Stimulated activated CD4-positive, alpha-beta T cell treated with anti-CD3 and anti-CD28 coated beads, Interleukin-1b, Interleukin-23, amount 100 ng/mL, for 1 hour (primary cell): ENCODE measurements around the gene FFAR2.
"Not testable (repeated sequence)": the region's sequence is repeated elsewhere in the genome, so short reads cannot be mapped to it uniquely, and the experiment has no call there.

Experiments
- DNase-seq, 2 donors: peaks; one replicate each; pipeline ENCODE4 v3.0.0-alpha.2; 2020; ENCODE audit warnings: low read depth in 2 of 2

The FFAR2 gene

DNA sequence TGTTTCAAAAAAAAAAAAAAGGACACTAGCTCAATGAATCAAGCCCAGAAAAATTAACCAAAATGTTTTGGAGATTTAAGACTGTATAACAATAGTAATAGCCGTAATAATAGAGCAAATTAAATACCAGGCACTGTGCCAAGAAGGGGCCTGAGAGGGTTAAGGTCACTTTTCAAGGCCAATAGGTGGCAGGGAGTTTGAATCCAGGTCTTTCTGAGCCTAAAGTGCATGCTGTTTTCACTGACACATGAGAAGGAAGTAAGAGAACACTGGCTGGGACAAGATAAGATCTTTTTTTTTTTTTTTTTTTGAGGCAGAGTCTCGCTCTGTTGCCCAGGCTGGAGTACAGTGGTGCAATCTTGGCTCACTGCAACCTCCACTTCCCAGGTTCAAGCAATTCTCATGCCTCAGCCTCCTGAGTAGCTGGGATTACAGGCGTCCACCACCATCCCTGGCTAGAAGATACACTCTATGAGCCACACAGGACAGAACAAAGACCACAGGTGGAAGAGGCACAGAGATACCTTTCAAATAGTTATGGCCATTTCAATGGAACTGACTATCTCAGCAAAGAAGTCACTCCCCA is 7.7 kb downstream of the FFAR2 start:
- no peak for DNase-seq

DNA sequence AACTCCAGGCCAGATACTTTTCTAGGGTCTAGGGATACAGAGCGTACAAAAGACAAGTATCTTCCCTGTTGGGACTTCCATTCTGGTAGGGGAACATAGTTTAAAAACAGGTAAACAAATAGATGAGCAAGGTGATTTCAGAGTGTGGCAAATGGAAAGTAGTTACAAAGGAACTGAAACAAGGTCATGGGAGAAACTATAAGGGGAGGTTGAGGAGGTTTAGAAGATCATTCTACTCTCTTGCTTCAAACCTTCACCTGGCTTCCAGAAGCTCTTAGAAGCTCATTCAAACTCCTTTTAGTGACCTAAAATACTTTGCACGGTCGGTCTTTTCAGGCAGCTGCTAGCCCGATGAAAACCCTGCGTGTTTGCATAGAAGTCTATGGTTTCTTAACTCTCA is 9.1 kb downstream of the FFAR2 start:
- DNase-seq = no peak

DNA sequence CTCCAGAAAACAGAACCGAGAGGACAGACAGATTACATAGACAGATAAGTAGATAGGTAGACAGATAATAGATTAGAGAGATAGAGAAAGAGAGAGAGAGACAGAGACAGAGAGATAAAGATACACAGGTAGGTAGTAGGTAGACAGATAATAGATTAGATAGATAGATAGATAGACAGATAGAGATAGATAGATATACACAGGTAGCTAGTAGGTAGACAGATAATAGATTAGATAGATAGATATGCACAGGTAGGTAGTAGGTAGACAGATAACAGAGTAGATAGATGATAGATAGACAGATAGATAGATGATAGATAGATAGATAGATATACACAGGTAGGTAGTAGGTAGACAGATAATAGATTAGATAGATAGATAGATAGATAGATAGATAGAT is 10.1 kb downstream of the FFAR2 start:
- no peak for DNase-seq

DNA sequence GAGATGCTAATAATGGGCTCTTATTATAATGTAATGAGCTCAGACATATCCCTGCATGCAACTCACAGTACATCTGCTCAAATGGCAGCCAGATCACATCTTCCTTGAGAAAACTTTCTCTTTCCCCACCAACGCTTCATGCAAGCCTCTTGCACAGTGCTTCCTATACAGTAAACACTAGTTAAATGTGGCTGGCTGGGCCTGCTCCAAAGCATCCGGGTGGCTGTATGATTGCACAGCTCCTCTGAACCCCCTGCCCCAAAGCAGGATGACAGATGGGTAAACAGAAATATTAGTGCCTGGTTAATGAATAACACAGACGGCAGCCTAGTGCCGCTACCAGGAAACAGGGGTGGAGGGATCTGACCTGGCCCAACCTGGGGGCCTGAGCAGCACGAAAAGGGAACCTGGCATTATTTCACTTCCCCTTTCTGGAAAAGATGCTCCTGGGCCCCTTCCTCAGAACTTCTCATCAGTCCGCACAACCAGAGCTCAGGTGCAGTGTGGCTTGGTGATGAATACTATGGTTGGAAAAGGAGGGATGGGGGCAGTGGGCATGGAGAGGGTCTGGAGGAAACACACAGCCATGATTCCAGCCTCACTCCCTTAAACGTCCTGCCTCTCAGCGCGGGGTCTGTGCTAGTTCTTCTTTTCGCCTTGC is 10.8 kb downstream of the FFAR2 start:
- no peak for DNase-seq

DNA sequence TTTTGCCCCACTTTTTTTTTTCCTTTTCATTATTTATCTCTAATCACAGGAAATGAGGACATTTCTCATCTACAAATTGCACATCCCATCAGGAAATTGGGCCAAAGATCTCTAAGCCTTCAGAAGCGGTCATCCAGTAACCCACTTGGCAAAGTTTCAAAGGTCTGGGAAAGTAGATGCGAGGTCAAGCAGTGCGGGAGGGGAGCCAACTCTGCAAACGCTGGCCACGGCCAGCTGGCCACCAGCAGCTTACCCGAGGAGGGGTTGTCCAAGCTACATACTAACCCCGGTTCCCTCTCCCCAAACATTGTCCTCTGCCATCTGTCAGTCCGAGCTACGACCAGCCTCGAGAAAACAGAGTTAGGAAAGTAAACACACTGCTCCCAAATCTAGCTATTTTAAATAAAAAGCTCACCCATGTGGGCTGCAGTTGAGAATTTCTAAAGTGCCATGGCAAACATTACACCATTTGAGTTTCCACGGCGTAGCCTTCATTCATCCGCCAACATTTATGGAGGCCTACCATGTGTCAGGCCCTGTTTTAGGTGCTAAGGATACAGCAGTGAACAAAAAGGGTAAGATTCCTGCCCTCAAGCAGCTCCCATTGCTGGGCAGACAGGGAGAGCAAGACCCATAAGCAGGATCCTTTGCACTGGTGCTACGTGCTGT is 11.5 kb downstream of the FFAR2 start:
- DNase-seq = no peak

DNA sequence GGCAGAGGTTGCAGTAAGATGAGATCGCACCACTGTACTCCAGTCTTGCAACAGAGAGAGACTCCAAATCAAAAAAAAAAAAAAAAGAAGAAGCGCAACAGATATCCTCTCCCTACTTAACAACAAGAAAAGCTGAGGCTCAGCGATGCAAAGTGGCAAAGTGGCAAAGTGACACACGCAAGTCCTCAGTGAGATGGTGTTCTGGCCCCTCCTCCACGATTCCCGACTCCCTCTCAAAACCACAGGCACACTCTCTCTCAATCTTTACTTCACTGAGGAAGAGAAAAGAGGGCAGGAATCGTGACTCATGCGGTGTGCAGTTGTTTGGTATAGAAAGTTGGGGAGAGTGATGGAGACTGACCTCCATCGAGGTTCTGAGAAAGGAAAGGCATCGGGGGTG is 12.6 kb downstream of the FFAR2 start:
- DNase-seq = no peak

DNA sequence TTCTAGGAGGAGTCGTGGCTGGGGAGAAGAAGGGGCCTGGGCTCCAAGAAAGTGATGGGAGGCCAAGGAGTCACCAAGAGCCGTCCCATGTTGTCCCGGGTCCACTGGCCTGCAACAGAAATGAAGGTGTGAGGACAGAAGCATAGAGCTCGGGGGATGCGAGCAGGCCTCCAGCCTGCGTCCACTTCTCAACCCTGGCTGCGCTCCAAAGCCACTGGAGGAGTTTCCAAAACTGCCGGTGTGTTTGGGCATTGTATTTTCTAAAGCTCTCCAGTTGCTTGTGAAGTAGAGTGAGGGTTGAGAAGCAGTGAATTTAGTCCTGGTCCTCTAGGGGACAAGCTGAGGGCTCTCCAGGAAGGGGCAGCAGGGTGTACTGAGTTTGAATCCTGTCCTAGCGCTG is 13.0 kb downstream of the FFAR2 start:
- DNase-seq = no peak

DNA sequence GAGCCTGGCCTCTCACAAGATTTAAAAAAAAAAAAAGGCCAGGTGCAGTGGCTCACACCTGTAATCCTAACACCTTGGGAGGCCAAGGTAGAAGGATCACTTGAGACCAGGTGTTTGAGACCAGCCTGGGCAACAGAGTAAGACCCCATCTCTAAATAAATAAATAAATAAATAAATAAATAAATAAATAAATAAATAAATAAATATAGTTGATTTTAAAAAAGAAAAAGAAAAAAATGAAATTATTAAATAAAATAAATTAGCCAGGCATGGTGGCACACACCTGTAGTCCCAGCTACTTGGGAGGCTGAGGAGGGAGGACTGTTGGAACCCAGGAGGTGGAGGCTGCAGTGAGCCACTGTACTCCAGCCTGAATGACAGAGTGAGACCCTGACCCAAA is 13.7 kb downstream of the FFAR2 start:
- DNase-seq = not testable (repeated sequence)

DNA sequence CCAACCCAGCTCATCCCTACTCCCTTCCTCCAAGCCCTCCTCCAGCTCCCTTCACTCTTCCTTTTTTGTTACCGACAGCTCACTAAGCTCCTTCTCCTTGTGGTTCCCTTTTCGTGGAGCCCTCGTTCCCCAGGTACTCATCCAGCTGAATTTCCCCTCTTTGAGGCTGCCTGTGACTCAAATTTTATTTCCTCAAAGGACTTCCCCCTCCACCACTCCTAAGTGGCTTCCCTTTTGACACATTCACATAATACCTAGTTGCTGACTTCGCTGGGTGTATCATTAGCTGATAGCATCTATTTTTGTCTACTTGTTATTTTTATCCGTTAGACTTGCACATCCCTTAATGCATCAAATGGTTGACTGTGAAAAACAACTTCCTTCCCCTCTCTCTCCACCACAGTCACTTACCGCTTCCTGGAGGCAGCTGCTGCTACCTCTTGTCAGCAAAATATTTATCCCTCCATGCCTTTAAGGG is 14.5 kb downstream of the FFAR2 start:
- DNase-seq = no peak

DNA sequence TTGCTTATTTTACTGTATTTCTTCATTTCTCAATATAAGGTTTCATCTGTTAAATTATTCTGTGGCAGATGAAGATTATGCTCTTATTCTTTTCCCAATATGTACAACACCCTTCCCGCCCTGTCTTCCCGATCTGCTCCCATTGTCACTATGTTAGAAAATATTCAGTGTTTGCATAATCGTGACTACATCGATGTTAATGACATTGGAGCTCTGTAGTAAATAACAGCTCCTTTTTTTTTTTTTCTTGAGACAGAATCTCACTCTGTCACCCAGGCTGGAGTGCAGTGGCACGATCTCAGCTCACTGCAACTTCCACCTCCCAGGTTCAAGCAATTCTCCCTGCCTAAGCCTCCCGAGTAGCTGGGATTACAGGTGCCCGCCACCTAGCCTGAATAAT is 14.9 kb downstream of the FFAR2 start:
- DNase-seq = not testable (repeated sequence)

DNA sequence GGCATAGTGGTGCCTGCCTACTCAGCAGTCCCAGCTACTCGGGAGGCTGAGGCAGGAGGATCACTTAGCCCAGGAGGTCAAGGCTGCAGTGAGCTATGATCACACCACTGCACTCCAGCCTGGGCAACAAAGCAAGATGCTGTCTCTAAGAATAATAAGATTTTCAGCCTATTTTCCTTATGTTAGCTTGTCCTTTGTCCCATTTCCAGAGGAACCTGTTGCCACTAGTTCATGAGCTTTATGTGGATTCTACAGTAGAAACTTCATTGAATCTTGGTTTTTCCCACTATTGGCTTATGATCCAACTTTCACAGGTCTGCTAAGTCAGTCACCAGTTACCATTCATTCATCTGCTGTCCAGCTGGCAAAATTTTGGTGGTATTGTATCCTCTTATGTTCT is 18.2 kb downstream of the FFAR2 start:
- DNase-seq = no peak

DNA sequence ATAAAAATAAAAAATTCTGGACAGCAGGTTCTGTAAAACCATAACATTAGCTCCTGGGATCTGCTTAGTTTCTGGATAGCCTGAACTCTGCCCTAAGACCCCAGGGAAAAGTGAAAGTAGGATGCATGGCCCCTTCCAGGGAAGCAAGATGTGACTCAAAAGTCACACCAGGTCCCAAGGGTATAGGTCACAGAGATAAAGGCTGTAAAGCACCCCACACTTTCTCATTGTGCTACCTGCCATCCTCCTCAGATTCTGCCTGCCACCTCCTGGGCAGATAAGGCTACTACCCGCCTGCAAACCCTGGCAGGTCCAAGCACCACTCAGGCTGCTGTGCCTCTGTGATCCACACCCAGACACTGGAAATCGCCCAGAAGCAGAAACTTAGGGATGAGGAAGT is 20.6 kb downstream of the FFAR2 start:
- DNase-seq = peak; percentile 17 to 28

DNA sequence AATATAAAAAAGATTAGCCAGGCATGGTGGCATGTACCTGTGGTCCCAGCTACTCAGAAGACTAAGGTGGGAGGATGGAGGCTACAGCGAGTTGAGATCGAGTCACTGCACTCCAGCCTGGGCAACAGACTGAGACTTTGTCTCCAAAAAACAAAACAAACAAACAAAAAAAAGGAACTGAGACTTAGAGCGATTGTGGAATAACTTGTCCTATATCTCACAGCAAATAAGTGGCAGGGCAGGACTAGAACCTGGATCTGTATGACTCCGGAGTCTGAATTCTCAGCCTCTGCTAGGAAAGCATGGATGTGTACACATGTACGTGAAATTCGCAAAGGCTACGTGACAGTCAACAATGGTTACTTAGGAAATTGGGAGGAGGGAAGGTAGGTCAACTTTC is 22.1 kb downstream of the FFAR2 start:
- no peak for DNase-seq

DNA sequence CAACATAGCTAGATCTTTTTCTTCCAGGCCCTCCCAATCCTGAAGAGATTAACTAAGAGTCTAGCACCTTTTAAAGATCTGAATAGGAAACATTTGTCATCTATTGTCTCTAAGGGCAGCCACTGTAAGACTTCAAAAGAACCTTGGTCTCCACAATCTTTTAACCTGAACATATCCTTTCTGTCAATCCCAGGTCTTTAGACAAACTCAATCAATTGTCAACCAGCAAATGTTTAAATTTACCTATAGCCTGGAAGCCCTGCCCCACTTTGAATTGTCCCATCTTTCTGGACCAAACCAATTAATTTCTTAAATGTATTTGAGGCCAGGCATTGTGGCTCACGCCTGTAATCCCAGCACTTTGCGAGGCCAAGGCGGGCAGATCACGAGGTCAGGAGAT is 23.0 kb downstream of the FFAR2 start:
- not testable (repeated sequence) for DNase-seq

DNA sequence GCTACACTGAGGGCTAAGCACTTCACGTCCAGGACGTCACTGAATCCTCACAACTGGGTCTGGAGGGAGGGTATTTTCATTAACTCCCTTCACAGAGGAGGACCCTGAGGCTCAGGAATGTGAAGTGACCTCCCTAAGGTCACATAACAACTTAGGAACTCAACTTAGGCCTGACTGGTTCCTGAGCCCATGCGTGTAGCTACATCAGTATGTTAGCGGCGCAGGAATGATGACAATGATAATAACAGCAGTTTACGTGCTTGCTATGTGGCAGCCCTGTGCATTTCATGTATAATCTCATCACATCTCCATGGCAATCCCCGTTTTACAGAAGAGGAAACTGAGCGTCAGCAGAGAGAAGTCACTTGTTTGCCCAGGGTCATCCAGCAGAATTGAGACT is 23.9 kb downstream of the FFAR2 start:
- no peak for DNase-seq

DNA sequence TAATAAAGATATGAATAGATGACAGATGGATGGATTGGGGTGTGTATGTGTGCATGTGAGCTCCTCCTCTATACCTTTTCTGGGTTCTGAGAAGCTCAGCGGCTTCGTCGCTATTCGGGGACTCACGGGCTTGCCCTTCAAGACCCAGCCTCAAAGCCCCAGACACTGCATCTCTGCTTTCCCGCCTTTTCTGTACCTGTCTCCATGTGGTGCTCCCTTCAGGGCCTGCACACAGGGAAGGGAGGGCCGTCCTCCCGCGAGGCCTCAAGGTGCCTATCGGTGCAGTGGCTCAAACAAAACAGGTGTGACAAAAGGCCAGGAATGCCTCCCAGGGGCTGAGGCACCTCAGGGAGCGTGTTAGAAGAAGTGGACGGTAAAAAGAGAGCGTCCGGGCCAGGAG is 26.0 kb downstream of the FFAR2 start:
- no peak for DNase-seq

DNA sequence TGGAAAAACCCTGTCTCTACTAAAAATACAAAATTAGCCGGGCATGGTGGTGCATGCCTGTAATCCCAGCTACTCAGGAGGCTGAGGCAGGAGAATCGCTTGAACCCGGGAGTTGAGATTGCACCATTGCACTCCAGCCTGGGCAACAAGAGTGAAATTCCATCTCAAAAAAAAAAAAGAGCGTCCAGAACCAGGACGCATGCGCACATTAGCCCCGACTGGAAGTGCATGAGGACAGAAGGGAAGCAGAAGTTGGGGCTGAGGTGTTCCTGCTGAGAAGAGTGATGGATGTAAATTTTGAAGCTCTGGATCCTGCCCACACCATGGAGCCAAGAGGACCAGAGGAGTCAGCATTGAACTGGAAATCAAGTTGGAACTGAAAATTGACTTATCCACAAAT is 26.5 kb downstream of the FFAR2 start:
- DNase-seq = not testable (repeated sequence)

DNA sequence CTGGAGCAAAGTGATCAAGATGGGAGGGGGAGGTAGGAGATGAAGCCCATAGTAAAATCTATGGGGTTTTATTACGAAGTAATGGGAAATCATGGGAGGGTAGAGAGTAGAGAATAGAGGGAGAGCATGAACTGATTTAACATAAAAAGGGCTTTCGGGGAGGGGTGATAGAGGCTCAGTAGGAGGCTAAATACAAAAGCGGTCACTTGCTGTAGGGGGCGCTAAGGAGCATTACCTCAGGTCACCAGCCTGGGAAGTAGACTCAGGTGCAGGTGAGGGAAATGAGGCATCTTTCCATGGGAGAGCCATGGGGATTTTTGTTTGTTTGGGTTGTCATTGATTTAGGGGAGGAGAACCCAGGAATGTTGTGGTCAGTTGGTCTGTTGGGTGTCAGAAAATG is 28.1 kb downstream of the FFAR2 start:
- no peak for DNase-seq

DNA sequence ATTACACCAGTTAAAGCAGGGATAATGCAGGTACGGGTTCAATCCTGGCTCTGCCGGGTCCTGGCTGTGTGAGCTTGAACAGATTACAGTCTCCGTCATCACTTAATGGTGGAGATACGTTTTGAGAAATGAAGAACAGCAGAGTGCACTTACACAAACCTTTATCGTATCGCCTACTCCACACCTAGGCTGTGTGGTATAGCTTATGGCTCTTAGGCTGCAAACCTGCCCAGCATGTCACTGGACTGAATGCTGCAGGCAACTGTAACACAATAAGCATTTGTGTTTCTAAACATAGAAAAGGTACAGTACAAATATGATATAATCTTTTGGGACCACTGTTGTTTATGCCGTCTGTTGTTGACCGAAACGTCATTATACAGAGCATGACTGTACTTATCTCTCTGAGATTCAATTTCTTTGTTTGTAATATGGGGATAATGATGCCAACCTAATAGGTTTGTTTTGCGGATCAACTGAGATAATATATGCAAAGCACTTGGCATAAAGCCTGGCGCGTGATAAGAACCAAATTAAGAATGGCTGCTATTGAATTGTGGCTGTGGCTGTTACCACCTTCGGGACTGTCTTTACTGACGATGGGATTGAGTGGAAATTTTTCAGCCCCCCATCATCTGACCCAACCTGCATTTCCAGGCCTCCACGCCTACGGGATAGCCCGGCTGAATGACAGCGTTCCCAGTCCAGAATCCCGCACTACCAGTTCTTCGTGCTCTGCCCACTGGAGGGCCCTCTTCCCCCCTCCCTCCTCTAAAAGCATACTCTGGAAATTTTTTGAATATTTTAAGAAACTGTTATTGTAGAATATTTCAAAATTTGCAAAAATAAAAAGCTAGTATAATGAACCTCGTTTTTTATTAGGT is 31.0 kb downstream of the FFAR2 start:
- DNase-seq = no peak

DNA sequence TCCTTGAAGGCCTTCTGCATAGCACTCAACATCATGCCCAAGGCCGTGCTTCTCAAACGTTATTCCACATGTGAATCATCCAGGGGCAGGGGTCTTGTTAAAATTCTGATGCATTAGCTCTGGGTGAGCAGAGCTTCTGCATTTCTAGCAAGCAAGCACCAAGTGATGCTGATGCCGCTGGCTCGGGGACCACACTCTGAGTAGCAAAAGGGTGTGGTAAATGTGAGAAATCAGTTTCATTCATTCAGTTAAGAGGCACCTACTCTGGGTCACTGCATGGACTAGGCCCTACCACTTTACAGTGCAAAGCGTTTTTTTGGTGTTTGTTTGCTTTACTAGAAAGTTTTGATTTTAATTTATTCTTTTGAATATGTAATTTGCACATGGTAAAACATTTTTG is 35.0 kb downstream of the FFAR2 start:
- no peak for DNase-seq

DNA sequence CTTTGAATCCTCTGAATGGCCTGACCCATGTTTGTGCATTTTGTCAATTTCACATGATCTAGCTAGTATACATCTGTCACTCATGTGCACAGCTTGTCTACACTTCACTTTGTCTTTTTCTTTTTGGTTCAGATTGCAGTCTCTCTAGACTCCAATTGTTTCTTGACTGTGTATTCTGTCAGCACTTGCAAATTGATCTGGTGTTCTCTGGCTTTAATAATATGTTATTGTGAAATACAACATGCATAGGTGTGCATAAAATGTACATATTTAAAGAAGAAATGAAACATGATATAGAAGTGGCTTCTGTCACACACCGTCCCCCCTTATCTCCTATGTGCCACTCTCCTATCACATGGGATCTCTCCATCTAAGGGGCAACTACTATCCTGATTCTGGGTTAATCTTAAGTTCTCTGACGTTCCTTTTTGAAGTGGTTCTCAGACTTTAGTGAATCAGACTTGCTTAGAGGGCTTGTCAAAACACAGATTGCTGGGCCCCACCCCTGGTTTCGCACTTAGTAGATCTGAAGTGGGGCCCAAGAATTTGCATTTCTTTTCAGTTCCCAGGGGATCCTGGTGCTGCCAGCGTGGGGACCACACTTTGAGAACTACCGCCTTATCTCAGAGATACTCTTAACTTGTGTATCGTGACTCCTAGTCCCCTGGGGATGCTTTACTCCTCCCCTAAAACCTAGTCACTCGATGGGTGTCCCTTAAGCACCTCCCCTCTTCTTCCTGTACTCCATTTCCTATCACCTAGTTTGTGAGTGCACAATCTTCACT is 36.4 kb downstream of the FFAR2 start:
- no peak for DNase-seq
